Measurements from ENCODE around the gene BCO1.

BCO1 gene

DNA sequence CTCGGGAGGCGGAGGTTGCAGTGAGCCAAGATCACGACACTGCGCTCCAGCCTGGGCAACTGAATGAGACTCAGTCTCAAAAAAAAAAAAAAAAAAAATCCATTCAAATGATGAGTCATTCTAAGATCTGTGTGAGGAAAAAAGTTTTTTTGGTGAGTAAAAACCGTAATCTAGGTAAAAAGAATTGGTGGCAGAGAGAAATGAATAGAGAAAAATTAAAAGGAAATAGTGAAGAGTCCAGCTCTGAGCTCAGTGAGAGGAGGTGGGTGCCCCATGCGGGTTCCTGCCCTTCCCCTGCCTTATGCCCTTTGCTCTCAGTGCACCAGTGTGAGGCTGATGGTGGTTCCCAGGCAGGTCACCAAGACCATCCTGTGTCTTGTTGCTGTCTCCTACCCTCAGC lies 97.2 kb downstream of the BCO1 start:
- no peak overlapping the region for H3K27ac ChIP-seq
- in situ Hi-C loops (cut with HindIII; ENCODE audit: low pct_ligation_motif_present, low sequenced_read_pairs), result no loop called here
- DNase-seq, result no peak
- no peaks in the 10 kb centered on the region for H3K27me3 ChIP-seq (replicated peaks)
- no peak overlapping the region for H3K4me3 ChIP-seq (ENCODE audit: low read depth, low read length)
- TF ChIP-seq, protein P1, sequence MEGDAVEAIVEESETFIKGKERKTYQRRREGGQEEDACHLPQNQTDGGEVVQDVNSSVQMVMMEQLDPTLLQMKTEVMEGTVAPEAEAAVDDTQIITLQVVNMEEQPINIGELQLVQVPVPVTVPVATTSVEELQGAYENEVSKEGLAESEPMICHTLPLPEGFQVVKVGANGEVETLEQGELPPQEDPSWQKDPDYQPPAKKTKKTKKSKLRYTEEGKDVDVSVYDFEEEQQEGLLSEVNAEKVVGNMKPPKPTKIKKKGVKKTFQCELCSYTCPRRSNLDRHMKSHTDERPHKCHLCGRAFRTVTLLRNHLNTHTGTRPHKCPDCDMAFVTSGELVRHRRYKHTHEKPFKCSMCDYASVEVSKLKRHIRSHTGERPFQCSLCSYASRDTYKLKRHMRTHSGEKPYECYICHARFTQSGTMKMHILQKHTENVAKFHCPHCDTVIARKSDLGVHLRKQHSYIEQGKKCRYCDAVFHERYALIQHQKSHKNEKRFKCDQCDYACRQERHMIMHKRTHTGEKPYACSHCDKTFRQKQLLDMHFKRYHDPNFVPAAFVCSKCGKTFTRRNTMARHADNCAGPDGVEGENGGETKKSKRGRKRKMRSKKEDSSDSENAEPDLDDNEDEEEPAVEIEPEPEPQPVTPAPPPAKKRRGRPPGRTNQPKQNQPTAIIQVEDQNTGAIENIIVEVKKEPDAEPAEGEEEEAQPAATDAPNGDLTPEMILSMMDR (IDR thresholded peaks at IDR 0.05; ENCODE audit: low read depth, low read length, missing control alignments), result no peak
- H3K36me3 ChIP-seq (replicated peaks), result no peaks in the 10 kb centered on the region

DNA sequence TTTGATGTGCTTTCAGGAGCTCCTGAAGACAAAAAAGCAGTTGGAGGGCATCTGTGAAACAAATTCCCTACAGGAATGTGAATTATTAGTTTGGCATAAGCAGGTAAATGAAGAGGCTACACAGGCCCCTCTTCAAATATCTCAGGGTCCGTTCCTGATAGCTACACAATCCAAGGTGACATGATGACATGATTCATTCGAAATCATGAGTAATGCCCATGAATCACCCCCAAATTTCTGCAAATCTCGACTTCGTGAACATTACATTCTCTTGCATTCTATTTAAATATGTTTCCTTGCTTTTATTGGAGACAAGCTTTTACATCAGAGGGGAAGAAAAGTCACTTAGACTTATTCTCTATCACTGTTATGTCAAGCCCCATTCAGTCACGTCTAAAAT lies 98.6 kb downstream of the BCO1 start:
- no peaks in the 10 kb centered on the region for H3K27me3 ChIP-seq (replicated peaks)
- TF ChIP-seq, protein P1 (IDR thresholded peaks at IDR 0.05; ENCODE audit: low read depth, low read length, missing control alignments), result no peak
- in situ Hi-C loops (cut with HindIII; ENCODE audit: low pct_ligation_motif_present, low sequenced_read_pairs), result no loop called here
- no peak overlapping the region for H3K4me3 ChIP-seq (ENCODE audit: low read depth, low read length)
- no peaks in the 10 kb centered on the region for H3K36me3 ChIP-seq (replicated peaks)
- no peak for DNase-seq
- no peak overlapping the region for H3K27ac ChIP-seq
